ENCODE results near the gene IFNA4. TPM values are rescaled to one million over a fixed set of nuclear protein-coding genes. Genes with fewer than 3 reads are reported as not detected.

IFNA4 gene
- not detected in 5 replicates for total RNA-seq (2022; extraction: Qiagen RNA extraction; ENCODE audit: low read depth)

GRCh38 chr9:21187487-21187886, at the start of gene IFNA4:
TSS of gene IFNA4 (minus strand) at chr9:21187587. CDS start at chr9:21187531, 56 bp downstream.

GRCh38 chr9:21228122-21228521, 40.7 kb upstream of the IFNA4 start, which contains the start of gene IFNA17:
TSS of gene IFNA17 (minus strand) at chr9:21228222. CDS start at chr9:21228173, 49 bp downstream.

GRCh38 chr9:21217211-21217610, 29.8 kb upstream of the IFNA4 start, which contains the start of gene IFNA16:
TSS of gene IFNA16 (minus strand) at chr9:21217311. CDS start at chr9:21217305, 6 bp downstream.

GRCh38 chr9:21207043-21207442, 19.7 kb upstream of the IFNA4 start, which contains the start of gene IFNA10:
TSS of gene IFNA10 (minus strand) at chr9:21207143. CDS start at chr9:21207097, 46 bp downstream.

GRCh38 chr9:21202105-21202504, 14.7 kb upstream of the IFNA4 start, which contains the start of gene IFNA7:
TSS of gene IFNA7 (minus strand) at chr9:21202205. CDS start at chr9:21202165, 40 bp downstream.

DNA sequence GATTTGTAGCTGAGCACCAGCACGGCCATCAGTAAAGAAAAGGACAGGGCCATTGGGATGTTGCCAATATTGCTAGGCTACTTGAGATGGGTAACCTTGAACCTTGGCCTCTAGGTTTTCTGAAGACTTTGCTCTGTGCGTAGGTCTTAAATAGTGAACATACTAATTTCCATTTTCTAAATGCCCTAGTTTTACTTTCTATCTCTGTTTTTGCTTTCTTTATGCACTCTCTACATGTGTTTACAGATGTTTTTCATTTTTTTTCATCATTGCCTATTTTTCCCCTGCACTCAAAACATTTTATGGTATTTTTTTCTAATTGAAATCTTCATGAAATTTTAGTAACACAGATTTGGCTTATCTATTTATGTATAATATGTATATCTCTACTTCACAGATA, 20.8 kb downstream of the IFNA4 start, which contains the start of gene IFNA21:
IFNA21 (minus strand) TSS at position 101 of the 400 bp plus-strand sequence; CDS start at position 53, 48 bp downstream.

GRCh38 chr9:21141427-21141882, 45.9 kb downstream of the IFNA4 start, which contains the start of gene IFNW1:
TSS of gene IFNW1 (minus strand) at chr9:21141832. CDS start at chr9:21141570, 262 bp downstream.

Other genes with a start within 250 kb of the IFNA4 start
- 0.69 to 1.1 TPM (median 1.0 TPM) in 5 replicates for gene HACD4, start 155.9 kb downstream of the IFNA4 start, total RNA-seq (2022; extraction: Qiagen RNA extraction; ENCODE audit: low read depth)
- gene IFNB1, start 109.6 kb downstream of the IFNA4 start, total RNA-seq (2022; extraction: Qiagen RNA extraction; ENCODE audit: low read depth): not detected in 5 replicates
- not detected in 5 replicates for gene IFNW1, start 45.8 kb downstream of the IFNA4 start, total RNA-seq (2022; extraction: Qiagen RNA extraction; ENCODE audit: low read depth)
- not detected in 5 replicates for gene IFNA21, start 20.9 kb downstream of the IFNA4 start, total RNA-seq (2022; extraction: Qiagen RNA extraction; ENCODE audit: low read depth)
- not detected in 5 replicates for gene IFNA7, start 14.6 kb upstream of the IFNA4 start, total RNA-seq (2022; extraction: Qiagen RNA extraction; ENCODE audit: low read depth)
- not detected in 5 replicates for gene IFNA10, start 19.6 kb upstream of the IFNA4 start, total RNA-seq (2022; extraction: Qiagen RNA extraction; ENCODE audit: low read depth)
- gene IFNA16, start 29.7 kb upstream of the IFNA4 start, total RNA-seq (2022; extraction: Qiagen RNA extraction; ENCODE audit: low read depth): not detected in 5 replicates
- not detected in 5 replicates for gene IFNA17, start 40.6 kb upstream of the IFNA4 start, total RNA-seq (2022; extraction: Qiagen RNA extraction; ENCODE audit: low read depth)
- not detected in 5 replicates for gene IFNA14, start 52.4 kb upstream of the IFNA4 start, total RNA-seq (2022; extraction: Qiagen RNA extraction; ENCODE audit: low read depth)
- gene IFNA5, start 117.7 kb upstream of the IFNA4 start, total RNA-seq (2022; extraction: Qiagen RNA extraction; ENCODE audit: low read depth): not detected in 5 replicates
- gene KLHL9, start 147.8 kb upstream of the IFNA4 start, total RNA-seq (2022; extraction: Qiagen RNA extraction; ENCODE audit: low read depth): 11.7 to 20.5 TPM (median 18.7 TPM) in 5 replicates
- gene IFNA6, start 163.3 kb upstream of the IFNA4 start, total RNA-seq (2022; extraction: Qiagen RNA extraction; ENCODE audit: low read depth): not detected in 5 replicates
- not detected in 5 replicates for gene IFNA13, start 180.5 kb upstream of the IFNA4 start, total RNA-seq (2022; extraction: Qiagen RNA extraction; ENCODE audit: low read depth)
- gene IFNA2, start 197.8 kb upstream of the IFNA4 start, total RNA-seq (2022; extraction: Qiagen RNA extraction; ENCODE audit: low read depth): not detected in 5 replicates
- not detected in 5 replicates for gene IFNA8, start 221.5 kb upstream of the IFNA4 start, total RNA-seq (2022; extraction: Qiagen RNA extraction; ENCODE audit: low read depth)

Data from A549 treated with ZK216348 at 1 μM for 4 hours (cell line).